ENCODE data around the gene SLC23A3.

The SLC23A3 gene

DNA sequence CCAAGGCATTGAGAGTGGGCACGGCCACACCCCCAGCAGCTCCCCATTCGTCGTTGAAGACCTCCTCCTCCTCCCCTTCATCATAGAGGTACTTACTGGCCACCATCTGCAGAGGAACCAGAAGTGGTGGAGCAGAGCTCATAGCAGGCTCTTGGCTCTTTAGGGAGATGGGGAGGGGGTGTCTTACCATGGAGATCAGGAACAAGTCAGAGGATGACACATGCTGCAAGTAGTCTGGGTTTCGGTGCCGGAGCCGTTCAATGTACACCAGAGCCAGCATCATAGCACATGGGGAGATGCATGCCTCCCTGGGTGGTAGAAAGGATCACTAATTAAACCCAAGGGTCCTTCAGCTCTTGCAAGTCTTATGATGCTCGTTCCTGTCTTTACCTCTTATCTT, 5.0 kb upstream of the SLC23A3 start:
- Mint-ChIP-seq H3K4me1 (peaks cover 36% of the 10 kb centered on the region), H3K9me3 (no peaks in the 10 kb centered on the region), H3K27me3 (ENCODE audit: low read depth) (no peaks in the 10 kb centered on the region), H3K4me3 (peak overlapping the region; percentile 57 to 81 (median 72)), H3K27ac (no peak overlapping the region), H3K36me3 (ENCODE audit: low read depth) (peaks cover 29% of the 10 kb centered on the region)
- TF ChIP-seq, protein P1, sequence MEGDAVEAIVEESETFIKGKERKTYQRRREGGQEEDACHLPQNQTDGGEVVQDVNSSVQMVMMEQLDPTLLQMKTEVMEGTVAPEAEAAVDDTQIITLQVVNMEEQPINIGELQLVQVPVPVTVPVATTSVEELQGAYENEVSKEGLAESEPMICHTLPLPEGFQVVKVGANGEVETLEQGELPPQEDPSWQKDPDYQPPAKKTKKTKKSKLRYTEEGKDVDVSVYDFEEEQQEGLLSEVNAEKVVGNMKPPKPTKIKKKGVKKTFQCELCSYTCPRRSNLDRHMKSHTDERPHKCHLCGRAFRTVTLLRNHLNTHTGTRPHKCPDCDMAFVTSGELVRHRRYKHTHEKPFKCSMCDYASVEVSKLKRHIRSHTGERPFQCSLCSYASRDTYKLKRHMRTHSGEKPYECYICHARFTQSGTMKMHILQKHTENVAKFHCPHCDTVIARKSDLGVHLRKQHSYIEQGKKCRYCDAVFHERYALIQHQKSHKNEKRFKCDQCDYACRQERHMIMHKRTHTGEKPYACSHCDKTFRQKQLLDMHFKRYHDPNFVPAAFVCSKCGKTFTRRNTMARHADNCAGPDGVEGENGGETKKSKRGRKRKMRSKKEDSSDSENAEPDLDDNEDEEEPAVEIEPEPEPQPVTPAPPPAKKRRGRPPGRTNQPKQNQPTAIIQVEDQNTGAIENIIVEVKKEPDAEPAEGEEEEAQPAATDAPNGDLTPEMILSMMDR (IDR thresholded peaks at IDR 0.05; ENCODE audit: unreplicated experiment in 3 of 3): no peak

DNA sequence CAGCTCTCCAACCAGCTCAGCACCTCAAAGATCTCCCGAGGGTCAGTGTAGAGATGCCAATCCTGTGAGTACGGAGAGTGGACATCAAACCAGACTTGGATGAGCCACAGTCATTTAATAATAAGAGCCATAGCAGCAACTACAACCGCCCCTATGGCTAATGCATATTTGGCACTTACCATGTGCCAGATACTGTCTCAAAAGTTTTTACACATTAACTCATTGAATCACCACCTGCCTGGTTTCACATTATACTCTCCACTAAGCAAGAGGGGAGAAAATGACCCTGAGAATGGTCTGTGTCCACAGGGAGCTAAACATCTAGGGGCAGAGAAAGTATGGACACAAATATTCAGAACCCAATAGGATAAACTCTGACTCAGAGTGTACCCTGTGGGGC, 4.3 kb upstream of the SLC23A3 start:
- Mint-ChIP-seq H3K4me3 (peak overlapping the region; percentile 65 to 81 (median 72)), H3K27ac (no peak overlapping the region), H3K4me1 (peaks cover 33% of the 10 kb centered on the region), H3K27me3 (ENCODE audit: low read depth) (no peaks in the 10 kb centered on the region), H3K9me3 (no peaks in the 10 kb centered on the region), H3K36me3 (ENCODE audit: low read depth) (peaks cover 26% of the 10 kb centered on the region)
- TF ChIP-seq, protein P1 (IDR thresholded peaks at IDR 0.05; ENCODE audit: unreplicated experiment in 3 of 3): no peak

DNA sequence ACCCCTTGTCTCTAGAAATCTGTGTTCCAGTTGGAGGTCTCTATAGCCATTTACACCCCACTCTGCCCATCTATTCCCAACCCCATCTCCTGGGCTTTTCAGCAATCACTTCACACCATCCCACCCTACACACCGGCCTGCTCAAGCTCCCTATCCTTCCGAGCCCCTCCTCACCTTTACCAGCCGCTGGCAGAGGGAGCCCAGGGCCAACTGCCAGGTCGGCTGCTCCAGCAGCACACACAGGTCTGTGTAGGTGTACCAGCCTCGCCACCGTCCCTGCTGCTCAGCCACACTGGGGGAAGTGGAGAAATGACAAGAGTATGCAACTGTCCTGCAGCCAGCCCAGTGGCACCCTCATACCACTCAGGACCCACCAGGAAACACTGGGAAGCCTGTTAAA, 3.3 kb upstream of the SLC23A3 start:
- peaks cover 27% of the 10 kb centered on the region for H3K4me1 Mint-ChIP-seq
- no peaks in the 10 kb centered on the region for H3K27me3 Mint-ChIP-seq (ENCODE audit: low read depth)
- no peaks in the 10 kb centered on the region for H3K9me3 Mint-ChIP-seq
- peaks cover 25% of the 10 kb centered on the region for H3K36me3 Mint-ChIP-seq (ENCODE audit: low read depth)
- H3K27ac Mint-ChIP-seq: no peak overlapping the region
- TF ChIP-seq, protein P1 (IDR thresholded peaks at IDR 0.05; ENCODE audit: unreplicated experiment in 3 of 3): no peak
- peak overlapping the region in 1 of 3 experiments; percentile 12 for H3K4me3 Mint-ChIP-seq

DNA sequence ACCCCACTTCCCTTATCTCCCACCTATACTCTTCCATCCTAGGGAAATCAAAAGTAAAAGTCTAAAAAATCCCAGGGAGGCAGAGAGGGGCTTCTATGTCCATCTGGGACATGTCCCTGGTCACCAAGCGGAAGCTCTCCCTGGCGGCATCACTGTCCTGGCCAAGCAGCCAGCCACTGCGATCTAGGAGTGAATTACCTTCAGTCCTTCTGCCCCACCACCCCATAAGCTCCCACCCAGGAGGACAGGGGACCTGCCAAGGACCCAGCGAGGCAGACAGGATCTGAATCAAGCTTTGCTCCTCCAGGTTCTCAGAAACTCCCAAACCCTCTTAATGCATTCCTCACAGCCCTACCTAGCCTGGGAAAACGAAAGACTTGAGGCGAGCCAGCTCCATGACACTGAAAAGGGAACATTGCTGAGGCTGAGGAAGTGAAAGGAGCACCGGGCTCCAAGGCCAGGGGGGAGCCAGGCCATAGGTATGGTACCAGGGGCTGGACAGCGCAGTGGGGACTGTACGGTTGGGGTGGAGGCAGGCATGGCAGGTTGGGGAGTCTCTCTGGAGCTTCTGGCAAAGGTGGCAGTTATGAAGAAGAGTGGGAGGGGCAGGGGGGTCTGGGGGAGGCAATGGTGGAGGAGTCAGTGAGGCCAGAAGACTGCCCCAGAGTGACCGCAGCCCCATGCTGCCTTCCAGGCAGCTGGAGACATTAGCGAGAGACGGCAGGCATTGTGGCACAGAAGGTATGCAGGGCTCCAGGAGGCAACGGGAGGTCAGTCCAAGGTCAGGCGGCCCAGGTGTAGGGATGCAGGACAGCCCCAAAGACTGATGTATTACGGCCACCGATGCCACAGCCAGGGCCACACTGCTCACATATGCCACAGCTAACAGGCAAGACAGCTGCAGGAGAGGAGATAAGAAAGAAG, 2.7 kb upstream of the SLC23A3 start:
- Mint-ChIP-seq H3K4me3 (no peak overlapping the region), H3K27ac (no peak overlapping the region), H3K36me3 (ENCODE audit: low read depth) (peaks cover 25% of the 10 kb centered on the region), H3K9me3 (no peaks in the 10 kb centered on the region), H3K4me1 (peaks cover 23% of the 10 kb centered on the region), H3K27me3 (ENCODE audit: low read depth) (peaks cover 3% of the 10 kb centered on the region)
- TF ChIP-seq, protein P1 (IDR thresholded peaks at IDR 0.05; ENCODE audit: unreplicated experiment in 3 of 3): no peak

DNA sequence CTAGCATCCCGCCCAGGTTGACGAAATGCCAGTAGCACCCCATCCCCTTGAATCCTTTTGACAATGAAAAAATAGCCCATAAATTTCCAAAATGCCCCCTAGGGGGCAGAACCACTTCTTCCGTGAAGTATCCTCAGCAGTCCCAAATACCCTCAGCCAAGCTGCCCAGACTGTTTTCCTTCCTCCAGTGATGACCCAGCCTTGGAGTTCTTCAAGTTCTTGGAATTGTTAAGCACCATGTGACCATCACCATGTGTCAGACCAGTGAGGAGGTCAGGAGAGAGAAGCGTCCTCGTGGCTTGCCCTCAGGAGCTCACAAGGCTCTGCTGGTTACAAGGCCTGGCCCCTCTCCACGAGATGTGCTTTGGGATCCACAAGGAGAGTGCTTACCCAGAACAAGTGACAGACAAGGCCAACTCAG, 1.4 kb upstream of the SLC23A3 start:
- peaks cover 20% of the 10 kb centered on the region for H3K4me1 Mint-ChIP-seq
- H3K36me3 Mint-ChIP-seq (ENCODE audit: low read depth): peaks cover 25% of the 10 kb centered on the region
- H3K9me3 Mint-ChIP-seq: no peaks in the 10 kb centered on the region
- H3K4me3 Mint-ChIP-seq: peak overlapping the region in 1 of 3 experiments; percentile 54
- TF ChIP-seq, protein P1 (IDR thresholded peaks at IDR 0.05; ENCODE audit: unreplicated experiment in 3 of 3): peak; percentile 56 to 66 (median 61)
- H3K27me3 Mint-ChIP-seq (ENCODE audit: low read depth): peaks cover 3% of the 10 kb centered on the region
- peak overlapping the region in 2 of 3 experiments; percentile 40 to 63 for H3K27ac Mint-ChIP-seq
